CD14-positive monocyte (primary cell): ENCODE measurements around the gene DUSP16. TPM values are rescaled to one million over a fixed set of nuclear protein-coding genes. Genes with fewer than 3 reads are reported as not detected.
A peak's percentile ranks its signal among the peaks of the same experiment; 100 is the strongest.

Source experiments
- DNase-seq, 3 donors: peaks; one replicate each; pipeline ENCODE4 v3.0.0-alpha.2; 2011 to 2022
- H2AFZ ChIP-seq: 2 replicates; pipeline ENCODE4 v1.6.0; 2012; ENCODE audit warnings: mild to moderate bottlenecking, low read depth, low read length, inconsistent platforms; ENCODE audit not compliant: insufficient read depth, poor library complexity, severe bottlenecking
- H3K27ac ChIP-seq, 2 donors: 1 replicate in 1 of 2; 2 replicates in 1 of 2; pipeline ENCODE4 v1.5.1; 2012 to 2013; ENCODE audit warnings: low read length in 2 of 2, control low read depth in 1 of 2, inconsistent platforms in 1 of 2, low read depth in 1 of 2, mild to moderate bottlenecking in 1 of 2
- H3K27me3 ChIP-seq, 2 donors: one replicate each; pipeline versions ENCODE4 v1.6.0 to v1.6.1; 2011 to 2013; ENCODE audit warnings: low read length in 2 of 2; ENCODE audit not compliant: control insufficient read depth in 2 of 2, insufficient read depth in 2 of 2
- H3K36me3 ChIP-seq, 2 donors: replicated peaks in 1 of 2; 1 replicate in 1 of 2; 2 replicates in 1 of 2; pipeline versions ENCODE4 v1.5.1 to v1.6.1; 2012 to 2013; ENCODE audit warnings: low read length in 2 of 2, control low read depth in 1 of 2, inconsistent platforms in 1 of 2, mild to moderate bottlenecking in 1 of 2; ENCODE audit not compliant: insufficient read depth in 2 of 2, control insufficient read depth in 1 of 2
- H3K4me1 ChIP-seq, 2 donors: 1 replicate in 1 of 2; 2 replicates in 1 of 2; pipeline versions ENCODE4 v1.5.1 to v1.6.1; 2012 to 2013; ENCODE audit warnings: low read length in 2 of 2, control low read depth in 1 of 2, inconsistent platforms in 1 of 2, mild to moderate bottlenecking in 1 of 2, moderate library complexity in 1 of 2; ENCODE audit not compliant: insufficient read depth in 2 of 2, control insufficient read depth in 1 of 2
- H3K4me2 ChIP-seq: replicated peaks from 2 replicates; pipeline ENCODE3; 2012; ENCODE audit warnings: low read length, moderate library complexity, mild to moderate bottlenecking; ENCODE audit not compliant: poor library complexity, severe bottlenecking; ENCODE audit errors: extremely low read depth
- H3K4me3 ChIP-seq, 3 experiments: fragments of 200-600 bp in 1 of 3; sonication (generic) in 1 of 3; replicated peaks in 1 of 3; 1 replicate in 2 of 3; 2 replicates in 1 of 3; pipeline ENCODE4 v1.5.1; 2011 to 2013; ENCODE audit warnings: low read length in 3 of 3, mild to moderate bottlenecking in 3 of 3, control low read depth in 2 of 3, low read depth in 2 of 3, inconsistent platforms in 1 of 3, moderate library complexity in 1 of 3
- H3K79me2 ChIP-seq: 2 replicates; pipeline ENCODE4 v1.6.0; 2012; ENCODE audit warnings: mild to moderate bottlenecking, control low read depth, inconsistent platforms, low read length, moderate library complexity; ENCODE audit not compliant: insufficient read depth
- H3K9ac ChIP-seq: 2 replicates; pipeline ENCODE4 v1.6.0; 2017; ENCODE audit warnings: low read length, mild to moderate bottlenecking; ENCODE audit not compliant: insufficient read depth, poor library complexity, severe bottlenecking
- H3K9me3 ChIP-seq, 2 donors: replicated peaks in 1 of 2; 1 replicate in 1 of 2; 2 replicates in 1 of 2; pipeline versions ENCODE4 v1.5.1 to v1.6.1; 2012 to 2013; ENCODE audit warnings: low read length in 2 of 2, control low read depth in 1 of 2; ENCODE audit not compliant: control insufficient read depth in 1 of 2, insufficient read depth in 1 of 2
- H4K20me1 ChIP-seq: 2 replicates; pipeline ENCODE4 v1.6.0; 2012; ENCODE audit warnings: mild to moderate bottlenecking, low read length, control low read depth, moderate library complexity; ENCODE audit not compliant: insufficient read depth
- H3K27ac Mint-ChIP-seq, 7 donors: one replicate each; pipeline ENCODE4 v1.8.0; 2020; ENCODE audit warnings: mild to moderate bottlenecking in 7 of 7, mixed read lengths in 7 of 7, moderate library complexity in 6 of 7, inconsistent platforms in 2 of 7
- H3K27me3 Mint-ChIP-seq, 3 donors: one replicate each; pipeline ENCODE4 v1.8.0; 2021 to 2022; ENCODE audit warnings: low read depth in 3 of 3, mild to moderate bottlenecking in 3 of 3, mixed read lengths in 3 of 3, moderate library complexity in 3 of 3, inconsistent platforms in 1 of 3
- H3K36me3 Mint-ChIP-seq, 2 donors: one replicate each; pipeline ENCODE4 v1.8.0; 2020; ENCODE audit warnings: mixed read lengths in 2 of 2, inconsistent platforms in 1 of 2, mild to moderate bottlenecking in 1 of 2
- H3K4me1 Mint-ChIP-seq: one replicate; pipeline ENCODE4 v1.8.0; 2020; ENCODE audit warnings: mild to moderate bottlenecking, mixed read lengths
- H3K4me3 Mint-ChIP-seq, 2 donors: one replicate each; pipeline ENCODE4 v1.8.0; 2020; ENCODE audit warnings: mild to moderate bottlenecking in 2 of 2, mixed read lengths in 2 of 2, moderate library complexity in 1 of 2
- H3K9me3 Mint-ChIP-seq, 7 donors: one replicate each; pipeline ENCODE4 v1.8.0; 2020 to 2022; ENCODE audit warnings: mixed read lengths in 7 of 7, mild to moderate bottlenecking in 6 of 7, moderate library complexity in 6 of 7, inconsistent platforms in 2 of 7
- WGBS: methylation state at CpG from one replicate; pipeline ENCODE4 v1.1.5; 2013; ENCODE audit warnings: missing lambda C conversion rate; ENCODE audit not compliant: insufficient coverage; 5-methylcytosine and 5-hydroxymethylcytosine counted together
- intact Hi-C, 2 donors: fragments of 100-400 bp; cut with micrococcal nuclease; formaldehyde crosslinking; loops; one replicate each; pipeline versions ENCODE4 v1.15.0 to v1.15.1; 2023
- polyA plus RNA-seq, 3 donors: library from polyadenylated mRNA; depleted of rRNA in 1 of 3; unstranded in 2 of 3; stranded (reverse) in 1 of 3; fragments of 300-500 nt in 2 of 3; fragments of >200 nt in 1 of 3; fragmentation: Illumina TruSeq in 2 of 3; gene quantifications; 1 replicate in 2 of 3; 2 replicates in 1 of 3; pipeline ENCODE4 v1.2.3, GENCODE V29; 2012 to 2021
- TF ChIP-seq, protein P1 (sequence below): fragments of 200-600 bp; IDR thresholded peaks from one replicate; pipeline ENCODE4 v1.8.0; 2022; ENCODE audit warnings: antibody characterized with exemption, mild to moderate bottlenecking

DUSP16 gene
- polyA plus RNA-seq, 3 donors: 0.04 to 0.46 (median 0.27) TPM

DNA sequence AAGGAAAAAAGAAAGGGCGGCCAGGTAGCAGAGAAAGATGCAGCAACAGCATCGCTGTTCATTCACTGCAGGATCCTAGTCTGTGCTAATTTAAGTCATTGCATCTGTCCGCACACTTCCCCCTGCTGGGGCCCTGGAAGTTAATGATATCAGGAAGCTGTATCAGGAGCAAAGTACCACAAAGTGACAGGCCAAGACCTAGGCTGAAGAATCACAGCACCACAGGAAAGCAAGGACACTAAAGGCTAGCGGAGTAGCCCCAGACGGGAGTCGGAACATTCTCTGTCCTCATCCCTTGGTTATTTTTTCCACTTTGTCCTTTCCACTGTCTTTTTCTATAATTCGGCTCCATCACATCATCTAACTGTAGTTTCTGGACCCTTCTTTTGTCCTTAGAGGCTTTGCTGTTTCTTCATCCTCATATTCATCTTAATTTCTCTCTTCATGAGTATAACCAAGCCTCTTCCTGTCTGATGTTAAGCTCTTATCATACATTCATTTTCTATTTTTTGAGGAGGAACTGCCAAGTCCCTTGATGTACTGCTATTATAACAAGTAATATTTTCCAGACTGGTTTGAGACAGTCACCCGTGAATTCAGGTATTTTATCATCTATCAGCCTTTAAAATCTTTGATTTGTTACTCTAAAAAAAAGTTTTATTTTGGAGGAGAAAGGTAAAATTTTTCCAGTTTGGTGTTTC lies 28.3 kb downstream of the DUSP16 start:
- 65% methylated on average over 5 of the region's 8 CpGs for WGBS
- no peaks in the 10 kb centered on the region for H3K27me3 ChIP-seq
- intact Hi-C loops: no loop called here
- H3K9me3 Mint-ChIP-seq: peaks cover 0 to 2% (median 0%) of the 10 kb centered on the region in 7 donors
- peak overlapping the region; percentile 3 for H2AFZ ChIP-seq
- no peak overlapping the region for H3K27ac ChIP-seq
- no peak overlapping the region for H3K4me3 ChIP-seq
- H3K4me1 ChIP-seq: peaks cover 0 to 4% of the 10 kb centered on the region in 2 donors
- H3K27me3 Mint-ChIP-seq: peaks cover 0 to 1% (median 0%) of the 10 kb centered on the region in 3 donors
- H3K36me3 Mint-ChIP-seq: no peaks in the 10 kb centered on the region
- no peak overlapping the region for H3K27ac Mint-ChIP-seq
- peaks cover 14% of the 10 kb centered on the region for H3K4me1 Mint-ChIP-seq
- no peak for DNase-seq
- H3K4me3 Mint-ChIP-seq: no peak overlapping the region
- H3K79me2 ChIP-seq: no peaks in the 10 kb centered on the region
- no peak overlapping the region for H3K9ac ChIP-seq
- no peak overlapping the region for H3K4me2 ChIP-seq
- no peaks in the 10 kb centered on the region for H3K36me3 ChIP-seq
- H3K9me3 ChIP-seq: no peaks in the 10 kb centered on the region
- H4K20me1 ChIP-seq: no peaks in the 10 kb centered on the region
- TF ChIP-seq, protein P1, sequence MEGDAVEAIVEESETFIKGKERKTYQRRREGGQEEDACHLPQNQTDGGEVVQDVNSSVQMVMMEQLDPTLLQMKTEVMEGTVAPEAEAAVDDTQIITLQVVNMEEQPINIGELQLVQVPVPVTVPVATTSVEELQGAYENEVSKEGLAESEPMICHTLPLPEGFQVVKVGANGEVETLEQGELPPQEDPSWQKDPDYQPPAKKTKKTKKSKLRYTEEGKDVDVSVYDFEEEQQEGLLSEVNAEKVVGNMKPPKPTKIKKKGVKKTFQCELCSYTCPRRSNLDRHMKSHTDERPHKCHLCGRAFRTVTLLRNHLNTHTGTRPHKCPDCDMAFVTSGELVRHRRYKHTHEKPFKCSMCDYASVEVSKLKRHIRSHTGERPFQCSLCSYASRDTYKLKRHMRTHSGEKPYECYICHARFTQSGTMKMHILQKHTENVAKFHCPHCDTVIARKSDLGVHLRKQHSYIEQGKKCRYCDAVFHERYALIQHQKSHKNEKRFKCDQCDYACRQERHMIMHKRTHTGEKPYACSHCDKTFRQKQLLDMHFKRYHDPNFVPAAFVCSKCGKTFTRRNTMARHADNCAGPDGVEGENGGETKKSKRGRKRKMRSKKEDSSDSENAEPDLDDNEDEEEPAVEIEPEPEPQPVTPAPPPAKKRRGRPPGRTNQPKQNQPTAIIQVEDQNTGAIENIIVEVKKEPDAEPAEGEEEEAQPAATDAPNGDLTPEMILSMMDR: no peak

DNA sequence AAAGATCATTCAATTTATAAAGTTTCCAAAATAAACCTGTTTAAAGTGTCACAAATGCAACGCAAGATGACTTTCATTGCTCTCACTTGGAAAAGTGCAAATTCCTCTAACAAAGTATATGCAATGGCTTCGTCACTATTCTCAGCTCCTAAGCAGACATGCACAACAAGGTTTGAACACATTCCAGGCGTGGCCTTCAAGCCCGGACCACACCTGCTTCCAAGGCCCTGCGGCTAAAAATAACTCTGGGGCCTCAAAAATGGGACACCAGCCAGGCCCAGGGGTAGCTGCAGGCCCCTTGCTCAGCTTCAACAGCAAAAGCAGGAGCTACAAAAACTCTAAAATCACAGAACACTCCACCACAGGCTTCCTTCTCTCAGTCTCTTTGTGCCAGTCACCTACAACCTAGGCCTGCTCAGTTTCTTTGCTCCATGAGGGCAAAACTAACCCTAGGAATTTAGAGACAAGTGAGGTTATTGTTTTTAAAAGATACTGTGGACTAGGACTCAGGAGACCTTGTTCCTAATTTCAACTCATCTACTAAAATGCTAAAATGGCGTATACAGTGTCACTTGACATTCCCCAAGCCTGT lies 29.3 kb downstream of the DUSP16 start:
- Histone ChIP-seq H3K4me1 (peaks cover 0 to 1% of the 10 kb centered on the region in 2 donors), H4K20me1 (no peaks in the 10 kb centered on the region), H3K9me3 (no peaks in the 10 kb centered on the region), H3K27ac (no peak overlapping the region), H3K9ac (no peak overlapping the region), H3K27me3 (no peaks in the 10 kb centered on the region), H3K4me2 (no peak overlapping the region), H3K4me3 (no peak overlapping the region), H3K79me2 (no peaks in the 10 kb centered on the region), H3K36me3 (no peaks in the 10 kb centered on the region), H2AFZ (no peak overlapping the region)
- Mint-ChIP-seq H3K9me3 (peaks cover 0 to 2% (median 0%) of the 10 kb centered on the region in 7 donors), H3K4me1 (peaks cover 9% of the 10 kb centered on the region), H3K27me3 (peaks cover 0 to 2% (median 1%) of the 10 kb centered on the region in 3 donors), H3K4me3 (no peak overlapping the region), H3K36me3 (no peaks in the 10 kb centered on the region), H3K27ac (no peak overlapping the region)
- DNase-seq: no peak
- TF ChIP-seq, protein P1: no peak
- intact Hi-C loops: no loop called here
- WGBS: 68% methylated on average over 5 of the region's 6 CpGs
